ENCODE measurements around the gene TERB2. TPM values are rescaled to one million over a fixed set of nuclear protein-coding genes. Genes with fewer than 3 reads are reported as not detected.
A peak's percentile ranks its signal among the peaks of the same experiment; 100 is the strongest.
"Not testable (repeated sequence)": the region's sequence is repeated elsewhere in the genome, so short reads cannot be mapped to it uniquely, and the experiment has no call there.

Gene TERB2
- total RNA-seq, 2 donors from 2014 or later, result 5.0 TPM; not detected in 1

DNA sequence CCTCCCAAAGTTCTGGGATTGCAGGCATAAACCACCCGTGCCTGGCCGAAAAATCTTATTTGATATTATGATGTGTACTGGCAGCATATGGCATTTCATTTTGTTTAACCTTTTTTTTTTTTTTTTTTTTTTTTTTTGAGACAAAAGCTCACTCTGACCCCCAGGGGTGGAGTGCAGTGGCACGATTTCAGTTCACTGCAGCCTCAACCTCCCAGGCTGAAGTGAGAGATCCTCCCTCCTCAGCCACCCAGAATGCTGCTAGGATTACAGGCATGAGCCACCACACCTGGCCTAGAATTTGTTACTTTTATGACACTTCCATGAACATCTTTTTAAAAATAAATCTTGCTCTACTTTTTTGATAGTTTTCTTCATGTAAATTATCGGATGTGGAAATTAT, 12.0 kb downstream of the TERB2 start:
- WGBS, result 68% methylated on average over 4 of the region's 4 CpGs
- Histone ChIP-seq H3K36me3 (no peaks in the 10 kb centered on the region), H3K27ac (no peak overlapping the region), H3K27me3 (replicated peaks; ENCODE audit: insufficient read depth) (no peaks in the 10 kb centered on the region), H3K9me3 (no peaks in the 10 kb centered on the region), H3K4me3 (no peak overlapping the region), H3K4me1 (replicated peaks) (no peaks in the 10 kb centered on the region)
- DNase-seq (ENCODE audit: low spot score), result no peak
- intact Hi-C loops (cut with DNase I), result no loop called here
- TF ChIP-seq, protein P1, sequence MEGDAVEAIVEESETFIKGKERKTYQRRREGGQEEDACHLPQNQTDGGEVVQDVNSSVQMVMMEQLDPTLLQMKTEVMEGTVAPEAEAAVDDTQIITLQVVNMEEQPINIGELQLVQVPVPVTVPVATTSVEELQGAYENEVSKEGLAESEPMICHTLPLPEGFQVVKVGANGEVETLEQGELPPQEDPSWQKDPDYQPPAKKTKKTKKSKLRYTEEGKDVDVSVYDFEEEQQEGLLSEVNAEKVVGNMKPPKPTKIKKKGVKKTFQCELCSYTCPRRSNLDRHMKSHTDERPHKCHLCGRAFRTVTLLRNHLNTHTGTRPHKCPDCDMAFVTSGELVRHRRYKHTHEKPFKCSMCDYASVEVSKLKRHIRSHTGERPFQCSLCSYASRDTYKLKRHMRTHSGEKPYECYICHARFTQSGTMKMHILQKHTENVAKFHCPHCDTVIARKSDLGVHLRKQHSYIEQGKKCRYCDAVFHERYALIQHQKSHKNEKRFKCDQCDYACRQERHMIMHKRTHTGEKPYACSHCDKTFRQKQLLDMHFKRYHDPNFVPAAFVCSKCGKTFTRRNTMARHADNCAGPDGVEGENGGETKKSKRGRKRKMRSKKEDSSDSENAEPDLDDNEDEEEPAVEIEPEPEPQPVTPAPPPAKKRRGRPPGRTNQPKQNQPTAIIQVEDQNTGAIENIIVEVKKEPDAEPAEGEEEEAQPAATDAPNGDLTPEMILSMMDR (IDR thresholded peaks at IDR 0.05), result no peak
- no peak for TF ChIP-seq POLR2AphosphoS5 (IDR thresholded peaks at IDR 0.05)
- TF ChIP-seq POLR2A (IDR thresholded peaks at IDR 0.05), result no peak

DNA sequence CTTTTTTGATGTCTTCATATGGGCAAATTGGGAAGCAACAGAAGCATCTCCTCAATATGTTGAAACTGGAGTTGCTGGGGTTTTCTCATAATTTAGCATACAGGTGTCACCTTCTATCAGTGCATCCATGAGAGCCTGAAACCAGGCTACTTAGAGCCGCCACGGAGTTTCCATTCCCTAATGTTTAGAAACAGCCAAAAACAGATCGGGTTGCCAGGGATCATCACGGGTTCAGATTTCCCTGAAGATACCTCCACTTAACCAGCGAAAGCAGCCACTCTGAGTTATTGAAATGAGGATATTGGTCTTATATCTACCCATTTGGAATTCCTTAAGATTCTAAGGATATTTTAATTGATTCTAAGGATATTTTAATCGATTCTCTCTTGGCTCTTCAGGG, 14.5 kb downstream of the TERB2 start:
- intact Hi-C loops (cut with DNase I), result no loop called here
- no peaks in the 10 kb centered on the region for H3K4me1 ChIP-seq (replicated peaks)
- no peaks in the 10 kb centered on the region for H3K9me3 ChIP-seq
- 70% methylated on average over 6 of the region's 6 CpGs for WGBS
- no peaks in the 10 kb centered on the region for H3K36me3 ChIP-seq
- no peak overlapping the region for H3K27ac ChIP-seq
- no peak overlapping the region for H3K4me3 ChIP-seq
- no peak for TF ChIP-seq POLR2AphosphoS5 (IDR thresholded peaks at IDR 0.05)
- TF ChIP-seq POLR2A (IDR thresholded peaks at IDR 0.05), result no peak
- TF ChIP-seq, protein P1 (IDR thresholded peaks at IDR 0.05), result no peak
- no peak for DNase-seq (ENCODE audit: low spot score)
- H3K27me3 ChIP-seq (replicated peaks; ENCODE audit: insufficient read depth), result no peaks in the 10 kb centered on the region

DNA sequence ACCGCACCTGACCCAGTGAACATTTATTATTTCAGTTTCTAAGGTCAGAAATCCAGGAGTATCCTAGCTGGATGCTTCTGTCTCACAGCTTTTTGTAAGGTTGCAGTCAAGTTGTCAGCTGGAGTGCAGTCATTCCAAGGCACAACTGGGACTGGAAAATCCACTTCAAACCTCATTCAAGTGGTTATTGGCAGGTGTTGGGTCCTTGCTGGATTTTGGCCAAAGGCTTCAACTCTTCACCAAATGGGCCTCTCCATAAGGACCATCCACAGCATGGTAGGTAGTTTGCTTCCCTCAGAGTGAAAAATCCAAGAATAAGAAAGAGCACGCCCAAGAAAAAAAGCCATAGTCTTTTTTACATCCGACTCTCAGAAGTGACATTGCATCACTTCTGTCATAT, 19.7 kb downstream of the TERB2 start:
- intact Hi-C loops (cut with DNase I); H3K27me3 ChIP-seq (replicated peaks; ENCODE audit: insufficient read depth); H3K4me1 ChIP-seq (replicated peaks); DNase-seq (ENCODE audit: low spot score); H3K9me3 ChIP-seq; H3K36me3 ChIP-seq; H3K4me3 ChIP-seq; H3K27ac ChIP-seq: not testable (repeated sequence)
- 100% methylated on average over 3 of the region's 3 CpGs for WGBS

DNA sequence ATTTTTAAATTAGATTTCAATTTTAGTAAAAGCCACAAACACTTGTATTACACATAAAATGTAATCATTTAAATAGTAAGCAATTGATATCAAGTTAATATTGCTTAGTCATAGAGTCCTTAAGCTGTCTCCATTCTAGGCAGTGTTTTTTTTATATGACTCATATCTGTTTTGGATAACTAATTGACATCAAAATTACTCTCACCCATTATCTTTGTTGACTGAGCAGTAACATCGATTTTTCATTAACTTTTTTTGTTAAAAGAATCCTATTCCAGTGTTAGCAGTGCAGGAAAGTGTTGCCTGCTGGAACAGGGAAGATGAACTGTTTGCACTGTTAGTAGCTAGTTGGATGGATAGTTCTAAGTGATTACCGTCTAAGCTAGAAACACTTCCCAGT, 21.3 kb downstream of the TERB2 start:
- H3K9me3 ChIP-seq; H3K27me3 ChIP-seq (replicated peaks; ENCODE audit: insufficient read depth); H3K36me3 ChIP-seq; H3K4me3 ChIP-seq; intact Hi-C loops (cut with DNase I); H3K27ac ChIP-seq; H3K4me1 ChIP-seq (replicated peaks); DNase-seq (ENCODE audit: low spot score): not testable (repeated sequence)
- WGBS, result 45% methylated on average over 2 of the region's 2 CpGs

DNA sequence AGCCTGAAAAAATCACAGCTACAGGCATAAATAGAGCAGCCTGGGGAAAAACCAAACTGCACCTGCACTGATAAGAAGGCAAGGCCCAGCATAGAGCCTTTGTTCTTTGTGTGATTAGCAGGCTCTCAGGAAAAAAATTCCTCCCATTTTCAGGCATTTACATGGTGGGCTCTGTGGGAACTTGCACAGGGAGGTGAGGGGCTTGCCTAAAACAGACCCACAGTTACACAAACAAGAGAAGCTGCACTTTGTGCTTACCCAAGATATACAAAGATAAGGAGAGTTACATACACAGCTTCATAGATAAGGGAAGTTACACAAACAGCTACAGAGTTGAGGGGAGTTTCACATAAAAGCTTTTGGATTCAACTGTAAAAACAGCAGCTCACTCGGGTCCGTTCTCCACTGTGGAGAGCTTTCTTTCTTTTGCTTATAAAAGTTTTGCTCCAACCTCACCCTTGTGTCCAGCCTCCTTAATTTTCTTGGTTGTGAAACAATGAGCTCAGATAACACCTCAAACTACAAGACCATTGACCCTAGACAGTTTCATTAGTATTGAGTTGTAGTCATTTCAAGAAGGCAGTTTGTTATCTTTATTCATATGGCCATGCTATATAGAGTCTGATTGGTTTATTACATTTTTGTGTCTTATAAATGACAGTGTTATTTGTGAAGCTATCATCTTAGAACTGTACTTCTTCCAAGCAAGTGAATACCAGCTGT, 23.3 kb downstream of the TERB2 start:
- H3K36me3 ChIP-seq; H3K4me3 ChIP-seq; H3K4me1 ChIP-seq (replicated peaks); H3K9me3 ChIP-seq; H3K27me3 ChIP-seq (replicated peaks; ENCODE audit: insufficient read depth); intact Hi-C loops (cut with DNase I); DNase-seq (ENCODE audit: low spot score): not testable (repeated sequence)
- H3K27ac ChIP-seq, result peak overlapping the region in 1 of 2 donors; percentile 23
- 32% methylated on average over 2 of the region's 2 CpGs for WGBS

DNA sequence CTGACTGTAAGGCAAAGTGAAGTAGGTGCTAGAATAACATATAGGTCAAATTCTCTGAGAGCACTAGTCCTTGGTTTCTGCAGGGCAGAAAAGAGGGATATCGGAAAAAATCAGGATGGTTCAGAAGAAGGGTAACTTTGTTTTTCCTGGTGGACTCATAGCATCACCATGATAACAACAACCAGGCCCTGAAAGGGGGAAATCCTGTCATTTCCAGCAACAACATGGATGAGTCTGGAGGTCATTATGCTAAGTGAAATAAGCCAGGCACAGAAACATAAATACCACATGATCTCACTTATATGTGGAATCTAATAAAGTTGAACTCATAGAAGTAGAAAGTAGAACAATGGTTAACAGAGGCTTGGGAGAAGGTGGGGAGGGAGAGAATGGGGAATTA, 27.7 kb downstream of the TERB2 start:
- intact Hi-C loops (cut with DNase I); DNase-seq (ENCODE audit: low spot score); H3K9me3 ChIP-seq; H3K27ac ChIP-seq; H3K4me3 ChIP-seq; H3K27me3 ChIP-seq (replicated peaks; ENCODE audit: insufficient read depth); H3K4me1 ChIP-seq (replicated peaks); H3K36me3 ChIP-seq: not testable (repeated sequence)
- 81% methylated on average over 1 of the region's 1 CpG for WGBS

DNA sequence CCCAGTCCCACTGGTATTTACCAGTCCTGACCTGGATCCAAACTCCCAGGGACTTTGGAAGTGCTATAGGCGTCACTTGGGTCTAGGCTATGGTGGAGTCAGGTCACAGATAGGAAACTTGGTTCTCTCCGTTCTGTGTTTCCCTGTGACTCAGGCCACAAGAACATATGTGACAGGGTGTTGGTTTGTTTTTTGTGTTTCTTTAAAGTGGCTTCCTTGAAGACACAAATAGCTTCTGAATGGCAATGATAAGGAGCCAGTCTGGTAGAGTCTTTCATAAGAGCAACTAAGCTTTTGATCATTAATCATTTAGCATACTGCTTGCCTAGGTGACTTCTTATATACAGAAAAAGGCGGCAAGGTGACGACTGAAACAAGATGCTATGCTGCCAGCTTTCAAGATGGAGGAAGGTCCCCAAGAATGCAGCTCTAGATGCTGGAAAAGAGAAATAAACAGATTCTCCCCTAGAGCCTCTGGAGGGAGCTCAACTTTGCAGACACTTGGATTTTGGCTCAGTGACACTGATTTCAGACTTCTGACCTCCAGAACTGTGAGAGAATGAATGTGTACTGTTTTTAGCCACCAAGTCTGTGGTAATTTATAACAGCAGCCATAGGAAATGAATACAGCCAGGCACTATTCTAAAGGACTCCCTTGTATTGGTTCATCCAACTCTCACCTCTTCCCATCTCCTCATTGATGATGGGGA, 30.0 kb downstream of the TERB2 start:
- H3K9me3 ChIP-seq; H3K27ac ChIP-seq; intact Hi-C loops (cut with DNase I); H3K36me3 ChIP-seq; H3K4me1 ChIP-seq (replicated peaks); DNase-seq (ENCODE audit: low spot score); H3K4me3 ChIP-seq; H3K27me3 ChIP-seq (replicated peaks; ENCODE audit: insufficient read depth): not testable (repeated sequence)
- WGBS, result 89% methylated on average over 4 of the region's 4 CpGs

DNA sequence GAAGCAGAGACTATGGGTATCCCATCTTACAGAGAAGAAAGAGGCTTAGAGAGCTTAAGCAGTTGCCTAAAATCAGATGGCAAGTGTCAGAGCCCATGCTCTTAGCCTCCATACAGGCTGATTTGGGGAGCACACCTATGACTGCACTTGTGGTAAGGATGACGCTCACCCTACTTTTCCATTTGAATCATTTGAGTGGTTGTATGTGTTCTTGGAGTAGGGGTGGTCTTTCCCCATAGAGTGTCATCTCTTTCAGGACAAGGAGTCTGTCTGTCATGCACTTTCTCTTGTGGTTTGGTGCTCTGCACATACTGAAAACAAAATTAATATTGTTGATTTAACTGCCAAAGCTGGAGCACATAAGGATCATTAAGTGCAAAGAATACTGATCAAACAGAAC, 31.2 kb downstream of the TERB2 start:
- H3K4me1 ChIP-seq (replicated peaks); H3K27me3 ChIP-seq (replicated peaks; ENCODE audit: insufficient read depth); H3K36me3 ChIP-seq; H3K4me3 ChIP-seq; DNase-seq (ENCODE audit: low spot score); H3K9me3 ChIP-seq; H3K27ac ChIP-seq; intact Hi-C loops (cut with DNase I): not testable (repeated sequence)
- 100% methylated on average over 1 of the region's 1 CpG for WGBS
